GM20431 (cell line): ENCODE results near the gene PCBP3.

Experiments used
- in situ Hi-C: fragments of 300-500 bp; cut with MseI, MboI; formaldehyde crosslinking; loops from one replicate; pipeline ENCODE4 v1.15.0; 2020; ENCODE audit warnings: low sequenced_read_pairs; ENCODE audit not compliant: unreplicated experiment

The PCBP3 gene

GRCh38 chr21:45769294-45769693 lies 125.8 kb downstream of the PCBP3 start:
- in situ Hi-C loops, result no loop called here

GRCh38 chr21:45769896-45770295 lies 126.4 kb downstream of the PCBP3 start:
- in situ Hi-C loops, result no loop called here

GRCh38 chr21:45772180-45772579 lies 128.7 kb downstream of the PCBP3 start:
- in situ Hi-C loops, result no loop called here

- in situ Hi-C loops, result no loop called here
These were observed 130.8 kb downstream of the PCBP3 start for GRCh38 chr21:45774291-45774690.

- in situ Hi-C loops, result no loop called here
These were observed 133.4 kb downstream of the PCBP3 start for GRCh38 chr21:45776971-45777370.

- in situ Hi-C loops, result no loop called here
These were observed 135.2 kb downstream of the PCBP3 start for GRCh38 chr21:45778686-45779085.

GRCh38 chr21:45779226-45779625 lies 135.7 kb downstream of the PCBP3 start:
- in situ Hi-C loops, result no loop called here

GRCh38 chr21:45780647-45781046 lies 137.1 kb downstream of the PCBP3 start:
- in situ Hi-C loops, result no loop called here

GRCh38 chr21:45781741-45782140 lies 138.2 kb downstream of the PCBP3 start:
- in situ Hi-C loops, result no loop called here

GRCh38 chr21:45786660-45787059 lies 143.1 kb downstream of the PCBP3 start:
- in situ Hi-C loops, result no loop called here

- in situ Hi-C loops, result no loop called here
These were observed 143.8 kb downstream of the PCBP3 start for GRCh38 chr21:45787371-45787770.

- in situ Hi-C loops, result no loop called here
These were observed 144.7 kb downstream of the PCBP3 start for GRCh38 chr21:45788198-45788597.

GRCh38 chr21:45788637-45789506 lies 145.3 kb downstream of the PCBP3 start:
- in situ Hi-C loops, result no loop called here

GRCh38 chr21:45790427-45790826 lies 146.9 kb downstream of the PCBP3 start:
- in situ Hi-C loops, result no loop called here

GRCh38 chr21:45791562-45792418 lies 148.3 kb downstream of the PCBP3 start:
- in situ Hi-C loops, result no loop called here

- in situ Hi-C loops, result no loop called here
These were observed 149.3 kb downstream of the PCBP3 start for GRCh38 chr21:45792682-45793383.

GRCh38 chr21:45794027-45794426 lies 150.5 kb downstream of the PCBP3 start:
- in situ Hi-C loops, result no loop called here

- in situ Hi-C loops, result no loop called here
These were observed 152.5 kb downstream of the PCBP3 start for GRCh38 chr21:45796003-45796402.

- in situ Hi-C loops, result no loop called here
These were observed 153.8 kb downstream of the PCBP3 start for GRCh38 chr21:45797338-45797737.

- in situ Hi-C loops, result no loop called here
These were observed 156.3 kb downstream of the PCBP3 start for GRCh38 chr21:45799765-45800338.
